DMS 273 treated with DMSO at 0.1 percent for 48 hours (cell line): ENCODE measurements around the gene FMC1.
A peak's percentile ranks its signal among the peaks of the same experiment; 100 is the strongest.
"Not testable (repeated sequence)": the region's sequence is repeated elsewhere in the genome, so short reads cannot be mapped to it uniquely, and the experiment has no call there.

Source experiments
- DNase-seq: peaks from one replicate; lab custom pipeline; 2025; lab: John Stamatoyannopoulos, UW

FMC1 gene

DNA sequence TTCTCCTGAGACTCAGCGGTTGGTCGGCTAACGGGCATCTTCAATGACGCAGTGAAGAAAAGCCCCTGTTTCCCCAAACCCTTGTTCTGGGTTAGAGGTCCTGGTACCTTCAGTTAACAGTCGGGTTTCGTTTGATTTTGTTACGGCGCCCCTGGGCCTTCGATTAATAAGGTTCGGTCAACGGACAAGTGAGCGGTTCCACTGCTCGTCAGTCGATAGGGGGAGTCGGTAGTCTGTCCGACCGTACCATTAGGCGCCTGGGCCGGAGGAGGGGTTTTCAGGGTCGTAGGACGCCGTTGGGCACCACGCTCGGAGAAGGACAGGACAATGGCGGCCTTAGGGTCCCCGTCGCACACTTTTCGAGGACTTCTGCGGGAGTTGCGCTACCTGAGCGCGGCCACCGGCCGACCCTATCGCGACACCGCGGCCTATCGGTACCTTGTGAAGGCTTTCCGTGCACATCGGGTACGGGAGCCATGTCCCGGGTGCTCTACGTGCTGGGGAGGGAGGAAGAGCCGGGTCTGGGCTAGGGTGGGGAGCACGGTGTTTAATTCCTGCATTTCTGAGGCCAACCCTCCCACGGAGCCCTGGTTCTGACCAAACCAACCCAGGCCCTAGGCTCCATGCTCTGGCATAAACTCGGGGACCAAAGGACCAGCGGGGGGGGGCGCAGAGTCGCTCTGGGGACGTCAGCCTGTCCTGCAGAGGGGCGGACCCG, at the start of gene FMC1:
TSS of gene FMC1 (plus strand) at position 280 of the 718 bp plus-strand sequence. CDS start at position 328, 48 bp downstream.
- DNase-seq: peak; percentile 89

GRCh38 chr7:139292821-139293220, 48.3 kb upstream of the FMC1 start:
- DNase-seq: no peak

- DNase-seq: no peak
Measured at GRCh38 chr7:139293534-139293933, 47.6 kb upstream of the FMC1 start.

DNA sequence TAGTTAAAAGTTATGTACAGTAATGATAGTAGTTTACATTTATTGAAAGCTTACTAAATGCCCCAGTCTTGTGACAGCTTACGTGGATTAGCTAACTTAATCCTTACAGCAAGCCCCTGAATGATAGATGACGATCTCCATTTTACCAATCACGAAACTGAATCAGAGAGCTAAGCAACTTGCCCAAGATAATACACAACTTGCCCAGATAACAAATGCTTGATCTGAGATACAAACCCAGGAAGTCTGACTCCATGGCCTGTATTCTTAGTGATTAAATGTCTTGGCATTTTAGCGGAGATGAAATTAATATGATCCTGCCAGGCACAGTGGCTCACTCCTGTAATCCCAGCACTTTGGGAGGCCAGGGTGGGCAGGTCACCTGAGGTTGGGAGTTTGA, 46.9 kb upstream of the FMC1 start:
- no peak for DNase-seq

DNA sequence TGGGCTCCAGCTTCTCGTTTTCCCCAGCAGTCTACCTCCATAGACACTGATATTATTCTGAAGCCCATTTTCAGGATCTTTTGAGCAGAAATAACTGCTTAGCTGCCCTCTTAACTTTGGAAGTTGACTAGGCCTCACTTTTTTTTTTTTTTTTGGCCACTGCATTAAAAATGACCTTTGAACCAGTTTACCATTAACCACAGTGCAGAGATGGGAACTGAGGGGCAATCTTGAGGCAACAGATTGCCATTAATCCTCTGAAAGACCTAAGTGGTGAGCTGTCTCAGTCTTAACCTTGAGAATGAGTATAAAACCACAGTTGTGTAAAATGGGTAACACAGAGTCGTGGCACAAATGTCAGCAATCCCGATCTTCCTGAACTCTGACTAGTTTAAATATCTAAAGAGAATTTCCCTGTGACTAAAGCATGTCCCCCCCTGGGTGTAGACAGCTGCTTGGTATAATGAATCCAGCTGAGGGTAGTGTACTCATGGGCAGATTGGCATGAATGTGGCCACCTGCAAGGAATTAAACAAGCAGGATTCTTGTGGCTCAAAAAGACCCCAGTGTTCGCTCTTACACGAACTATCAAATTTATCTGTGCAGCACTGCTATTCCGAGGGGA, 46.1 kb upstream of the FMC1 start:
- no peak for DNase-seq

- no peak for DNase-seq
Measured at GRCh38 chr7:139297795-139298194, 43.3 kb upstream of the FMC1 start.

GRCh38 chr7:139299296-139299695, 41.8 kb upstream of the FMC1 start:
- DNase-seq: no peak

DNA sequence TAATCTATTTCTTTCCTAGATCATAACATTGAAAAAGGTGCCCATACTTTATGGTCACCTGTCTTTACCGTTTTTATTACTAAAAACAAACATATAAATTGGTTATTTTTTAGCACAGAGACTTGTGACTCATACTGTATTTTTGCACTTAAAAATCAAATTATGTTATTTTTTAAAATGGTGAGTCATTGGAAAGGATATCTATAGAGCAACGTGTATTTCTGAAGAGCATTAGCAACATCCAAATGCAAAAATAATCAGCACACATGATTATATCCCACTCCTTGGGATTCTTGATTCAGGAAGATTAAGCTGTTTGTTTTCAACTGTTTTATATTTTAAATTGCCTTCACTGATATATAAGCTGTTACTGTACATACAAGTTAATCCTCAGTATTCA, 40.7 kb upstream of the FMC1 start:
- DNase-seq: no peak

DNA sequence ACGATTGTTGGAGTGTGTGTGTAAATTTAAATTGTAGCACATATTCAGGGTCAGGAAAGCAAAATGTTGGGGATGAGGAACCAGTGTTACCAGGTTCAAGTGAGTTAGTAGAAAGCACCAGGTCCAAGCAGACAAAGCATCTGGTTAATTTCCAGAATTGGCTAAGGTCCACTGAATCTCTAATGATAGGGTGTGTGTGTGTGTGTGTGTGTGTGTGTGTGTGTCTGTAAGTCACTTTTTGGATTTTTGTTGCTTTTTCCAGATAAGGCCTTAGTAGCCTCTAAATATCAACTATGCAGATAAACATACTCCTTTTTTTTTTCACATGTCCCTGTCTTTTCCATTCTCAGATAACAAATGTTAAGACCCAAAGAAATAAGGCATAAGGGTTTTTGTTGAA, 36.6 kb upstream of the FMC1 start:
- no peak for DNase-seq

- no peak for DNase-seq
Measured at GRCh38 chr7:139317939-139318505, 23.1 kb upstream of the FMC1 start.

- no peak for DNase-seq
Measured at GRCh38 chr7:139321071-139321745, 19.9 kb upstream of the FMC1 start.

DNA sequence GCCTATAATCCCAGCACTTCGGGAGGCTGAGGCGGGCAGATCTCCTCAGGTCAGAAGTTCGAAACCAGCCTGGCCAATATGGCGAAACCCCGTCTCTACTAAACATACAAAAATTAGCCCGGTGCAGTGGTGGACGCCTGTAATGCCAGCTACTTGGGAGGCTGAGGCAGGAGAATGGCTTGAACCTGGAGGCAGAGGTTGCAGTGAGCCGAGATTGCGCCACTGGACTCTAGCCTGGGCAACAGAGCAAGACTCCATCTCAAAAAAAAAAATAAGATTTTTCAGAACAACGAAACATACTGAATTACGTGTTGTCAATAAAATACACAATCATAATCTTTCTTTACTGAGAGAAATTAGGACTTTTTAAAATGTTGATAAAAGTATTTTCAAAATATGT, 16.4 kb upstream of the FMC1 start:
- not testable (repeated sequence) for DNase-seq

- no peak for DNase-seq
Measured at GRCh38 chr7:139328375-139328774, 12.8 kb upstream of the FMC1 start.

DNA sequence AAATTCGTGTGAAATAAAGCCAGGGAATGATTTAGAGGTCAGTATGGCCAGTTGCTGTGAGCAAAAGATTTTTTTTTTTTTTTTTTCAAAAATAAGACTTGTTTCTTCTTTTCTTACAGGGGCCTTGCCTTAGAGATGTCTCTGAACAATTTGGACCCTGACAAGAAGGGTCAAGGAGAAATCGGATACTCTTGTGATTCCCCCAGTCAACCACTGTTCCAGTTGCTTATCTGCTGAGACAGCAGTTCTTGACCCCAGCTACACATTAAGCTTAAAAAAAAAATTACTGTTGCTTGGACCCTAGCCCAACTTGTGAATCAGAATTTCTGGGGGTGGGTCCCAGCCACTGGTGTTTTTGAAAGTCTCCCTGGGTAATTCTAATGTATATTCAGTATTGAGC, 12.0 kb upstream of the FMC1 start:
- DNase-seq: no peak

DNA sequence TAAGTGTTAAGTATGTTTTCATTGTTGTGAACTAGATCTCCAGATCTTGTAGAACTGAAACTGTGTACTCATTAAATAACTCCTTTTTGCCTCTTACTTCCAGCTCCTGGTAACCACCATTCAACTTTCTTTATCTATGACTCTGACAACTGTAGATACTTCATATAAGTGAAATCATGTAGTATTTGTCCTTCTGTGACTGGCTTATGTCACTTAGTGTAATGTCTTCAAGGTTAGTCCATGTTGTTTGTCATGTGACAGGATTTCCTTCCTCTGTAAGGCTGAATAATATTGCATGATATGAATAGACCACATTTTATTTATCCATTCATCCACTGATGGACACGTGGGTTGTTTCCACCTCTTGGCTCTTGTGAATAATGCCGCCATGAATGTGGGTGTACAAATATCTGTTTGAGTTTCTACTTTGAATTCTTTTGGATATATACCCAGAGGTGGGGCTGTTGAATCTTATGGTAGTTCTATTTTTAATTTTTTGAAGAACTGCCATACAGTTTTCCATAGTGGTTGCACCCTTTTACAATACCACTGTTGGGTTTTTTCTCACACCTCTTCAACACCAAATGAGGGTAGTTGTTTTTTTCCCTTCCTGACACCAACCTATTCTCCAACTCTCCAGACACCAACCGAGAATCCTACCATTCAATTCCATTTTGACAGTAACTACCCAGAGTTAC, 10.7 kb upstream of the FMC1 start:
- no peak for DNase-seq

- no peak for DNase-seq
Measured at GRCh38 chr7:139332697-139333359, 8.3 kb upstream of the FMC1 start.

DNA sequence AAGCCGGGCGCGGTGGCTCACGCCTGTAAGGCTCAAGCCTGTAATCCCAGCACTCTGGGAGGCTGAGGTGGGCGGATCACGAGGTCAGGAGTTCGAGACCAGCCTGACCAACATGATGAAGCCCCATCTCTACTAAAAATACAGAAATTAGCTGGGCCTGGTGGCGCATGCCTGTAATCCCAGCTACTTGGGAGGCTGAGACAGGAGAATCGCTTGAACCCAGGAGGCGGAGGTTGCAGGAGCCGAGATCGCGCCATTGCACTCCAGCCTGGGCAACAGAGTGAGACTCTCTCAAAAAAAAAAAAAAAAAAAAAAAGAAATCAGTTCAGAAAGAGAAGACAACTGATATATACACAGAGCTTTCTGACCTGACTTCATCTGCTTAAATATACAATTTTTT, 7.7 kb upstream of the FMC1 start:
- not testable (repeated sequence) for DNase-seq

DNA sequence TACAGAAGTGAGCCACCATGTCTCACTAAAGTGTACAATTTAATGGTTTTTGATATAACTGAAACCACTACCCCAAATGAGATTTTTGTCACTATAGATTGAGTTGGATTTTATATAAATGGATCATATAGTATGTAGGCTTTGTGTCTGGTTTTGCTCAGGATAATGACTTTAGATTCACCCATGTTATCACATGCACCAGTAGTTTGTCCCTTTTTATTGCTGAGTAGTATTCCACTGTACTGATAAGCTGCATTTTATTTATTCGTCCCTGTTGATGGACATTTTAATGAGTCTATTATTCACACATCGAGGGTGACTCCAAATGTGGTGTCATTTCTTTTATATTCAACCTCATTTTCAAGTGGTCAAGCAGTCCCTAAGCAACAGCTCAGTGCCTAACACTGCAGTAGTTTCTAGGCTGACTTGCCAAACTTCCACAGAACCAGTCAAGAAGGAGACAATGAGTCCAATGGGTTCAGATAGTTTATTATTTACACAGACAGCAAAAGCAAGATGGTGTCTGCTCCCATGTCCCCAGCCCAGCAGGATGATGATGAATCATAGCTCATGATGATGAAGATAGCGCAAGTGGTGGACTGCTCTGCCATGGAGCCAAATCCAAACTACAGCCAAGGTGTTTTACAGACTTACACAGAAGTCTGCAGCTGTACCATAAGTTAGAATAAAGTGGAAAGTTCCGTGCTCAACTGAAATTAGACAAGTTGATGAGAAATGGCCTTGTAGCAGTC, 6.6 kb upstream of the FMC1 start:
- no peak for DNase-seq

DNA sequence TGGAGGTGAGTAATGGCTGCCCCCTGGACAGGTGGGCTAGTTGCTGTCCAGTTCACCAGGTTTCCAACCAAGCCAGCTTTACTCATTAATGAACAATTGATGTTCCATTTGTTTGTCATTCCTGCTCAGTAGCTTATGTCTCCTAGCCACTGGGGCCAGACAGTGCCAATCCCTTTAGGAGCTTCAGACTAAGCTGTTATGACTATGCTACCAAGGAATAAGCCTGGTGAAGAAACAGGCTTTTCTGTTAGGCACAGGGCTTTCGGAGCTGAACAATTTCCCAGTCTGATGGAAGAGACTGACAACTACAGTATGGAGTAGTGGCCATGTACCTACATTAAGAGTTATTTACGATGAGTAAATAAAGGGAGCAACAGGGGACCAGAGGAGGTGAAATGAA, 2.1 kb upstream of the FMC1 start:
- no peak for DNase-seq

- DNase-seq: no peak
Measured at GRCh38 chr7:139339698-139340036, 1.5 kb upstream of the FMC1 start.
